GM18526 (cell line): Measurements from ENCODE around the gene RABL6.

Experiments used
- POLR2A ChIP-seq: IDR thresholded peaks from 3 replicates; pipeline ENCODE4 v1.6.1; 2011; ENCODE audit not compliant: insufficient read length; ENCODE audit errors: extremely low read depth

The RABL6 gene

DNA sequence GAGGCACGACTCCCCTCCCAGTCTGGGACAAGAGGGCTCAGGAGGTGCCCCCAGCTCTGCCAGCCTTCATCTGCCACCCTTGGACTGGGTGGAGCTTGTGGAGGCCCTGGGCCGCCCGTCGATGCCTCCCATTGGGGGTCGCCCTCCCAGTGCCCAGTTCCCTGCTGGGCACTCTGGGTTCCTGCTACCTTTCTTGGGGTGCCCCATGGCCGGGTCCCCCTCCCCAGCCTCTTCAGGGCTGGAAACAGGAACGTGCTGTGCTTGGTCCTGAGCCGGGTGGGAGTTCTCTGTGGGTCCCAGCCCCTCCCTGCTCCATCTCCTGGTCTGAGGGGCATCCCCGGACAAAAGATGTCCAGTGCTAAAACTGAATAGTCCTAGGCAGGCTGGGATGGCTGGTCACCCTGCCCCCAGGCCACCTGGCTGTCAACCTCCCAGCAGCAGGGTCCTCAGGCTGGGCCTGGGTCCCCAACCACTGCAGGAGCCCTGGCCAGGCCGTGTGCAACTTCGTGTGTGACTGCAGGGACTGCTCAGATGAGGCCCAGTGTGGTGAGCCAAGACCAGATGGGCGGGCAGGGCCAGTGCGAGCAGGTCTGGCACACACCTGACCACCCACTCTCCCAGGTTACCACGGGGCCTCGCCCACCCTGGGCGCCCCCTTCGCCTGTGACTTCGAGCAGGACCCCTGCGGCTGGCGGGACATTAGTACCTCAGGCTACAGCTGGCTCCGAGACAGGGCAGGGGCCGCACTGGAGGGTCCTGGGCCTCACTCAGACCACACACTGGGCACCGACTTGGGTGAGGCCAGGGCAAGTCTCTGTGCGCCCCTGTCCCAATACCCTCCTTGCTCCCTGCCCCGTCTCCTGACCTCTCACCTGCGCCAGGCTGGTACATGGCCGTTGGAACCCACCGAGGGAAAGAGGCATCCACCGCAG is 45.2 kb downstream of the RABL6 start:
- no peak for TF ChIP-seq POLR2A

DNA sequence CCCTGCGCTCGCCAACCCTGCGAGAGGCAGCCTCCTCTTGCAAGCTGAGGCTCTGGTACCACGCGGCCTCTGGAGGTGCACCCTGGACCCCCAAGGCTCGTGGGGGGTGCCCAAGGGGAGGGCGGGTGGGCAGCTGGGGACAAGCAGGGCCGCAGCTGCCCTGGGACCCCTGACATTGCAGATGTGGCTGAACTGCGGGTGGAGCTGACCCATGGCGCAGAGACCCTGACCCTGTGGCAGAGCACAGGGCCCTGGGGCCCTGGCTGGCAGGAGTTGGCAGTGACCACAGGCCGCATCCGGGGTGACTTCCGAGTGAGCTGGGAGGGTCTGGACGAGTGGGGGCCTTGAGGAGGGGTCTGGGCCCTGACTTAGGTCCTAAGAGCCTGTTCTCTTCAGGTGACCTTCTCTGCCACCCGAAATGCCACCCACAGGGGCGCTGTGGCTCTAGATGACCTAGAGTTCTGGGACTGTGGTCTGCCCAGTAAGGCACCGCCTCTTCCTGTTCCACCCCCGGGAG is 45.9 kb downstream of the RABL6 start:
- no peak for TF ChIP-seq POLR2A

DNA sequence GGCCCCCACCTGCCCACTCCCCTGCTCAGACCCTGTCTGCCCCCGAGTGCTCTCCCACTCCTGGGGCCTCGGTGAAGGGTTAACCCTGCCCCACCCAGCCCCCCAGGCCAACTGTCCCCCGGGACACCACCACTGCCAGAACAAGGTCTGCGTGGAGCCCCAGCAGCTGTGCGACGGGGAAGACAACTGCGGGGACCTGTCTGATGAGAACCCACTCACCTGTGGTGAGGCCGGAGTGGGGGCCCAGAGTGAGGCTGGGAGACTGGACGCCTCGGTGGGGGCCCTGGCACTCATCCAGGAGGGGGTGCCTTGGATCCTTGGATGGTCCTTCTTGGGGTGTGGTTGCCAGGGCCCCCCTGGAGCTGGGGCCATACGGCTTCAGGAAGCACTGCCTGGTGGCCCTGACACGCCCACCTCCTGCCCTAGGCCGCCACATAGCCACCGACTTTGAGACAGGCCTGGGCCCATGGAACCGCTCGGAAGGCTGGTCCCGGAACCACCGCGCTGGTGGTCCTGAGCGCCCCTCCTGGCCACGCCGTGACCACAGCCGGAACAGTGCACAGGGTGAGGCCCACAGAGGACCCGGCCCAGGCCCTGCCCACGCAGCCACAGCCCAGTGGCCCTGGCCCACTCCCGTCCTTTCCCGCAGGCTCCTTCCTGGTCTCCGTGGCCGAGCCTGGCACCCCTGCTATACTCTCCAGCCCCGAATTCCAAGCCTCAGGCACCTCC is 46.5 kb downstream of the RABL6 start:
- TF ChIP-seq POLR2A = no peak

DNA sequence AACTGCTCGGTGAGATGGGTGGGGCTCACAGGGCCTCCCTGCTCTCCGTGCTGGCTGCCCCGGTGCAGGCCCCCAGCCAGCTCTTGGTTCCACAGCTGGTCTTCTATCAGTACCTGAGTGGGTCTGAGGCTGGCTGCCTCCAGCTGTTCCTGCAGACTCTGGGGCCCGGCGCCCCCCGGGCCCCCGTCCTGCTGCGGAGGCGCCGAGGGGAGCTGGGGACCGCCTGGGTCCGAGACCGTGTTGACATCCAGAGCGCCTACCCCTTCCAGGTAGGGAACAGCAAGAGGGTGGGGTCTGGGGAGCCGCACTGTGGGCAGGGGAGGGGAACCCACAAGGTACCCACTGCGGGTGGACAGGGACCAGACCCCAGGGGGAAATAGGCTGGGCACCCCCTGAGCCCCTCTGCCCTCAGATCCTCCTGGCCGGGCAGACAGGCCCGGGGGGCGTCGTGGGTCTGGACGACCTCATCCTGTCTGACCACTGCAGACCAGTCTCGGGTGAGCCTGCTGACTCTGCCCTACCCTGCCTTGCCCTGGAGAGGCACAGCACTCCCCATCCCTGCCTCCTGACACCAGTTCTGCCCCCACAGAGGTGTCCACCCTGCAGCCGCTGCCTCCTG is 47.2 kb downstream of the RABL6 start:
- no peak for TF ChIP-seq POLR2A

DNA sequence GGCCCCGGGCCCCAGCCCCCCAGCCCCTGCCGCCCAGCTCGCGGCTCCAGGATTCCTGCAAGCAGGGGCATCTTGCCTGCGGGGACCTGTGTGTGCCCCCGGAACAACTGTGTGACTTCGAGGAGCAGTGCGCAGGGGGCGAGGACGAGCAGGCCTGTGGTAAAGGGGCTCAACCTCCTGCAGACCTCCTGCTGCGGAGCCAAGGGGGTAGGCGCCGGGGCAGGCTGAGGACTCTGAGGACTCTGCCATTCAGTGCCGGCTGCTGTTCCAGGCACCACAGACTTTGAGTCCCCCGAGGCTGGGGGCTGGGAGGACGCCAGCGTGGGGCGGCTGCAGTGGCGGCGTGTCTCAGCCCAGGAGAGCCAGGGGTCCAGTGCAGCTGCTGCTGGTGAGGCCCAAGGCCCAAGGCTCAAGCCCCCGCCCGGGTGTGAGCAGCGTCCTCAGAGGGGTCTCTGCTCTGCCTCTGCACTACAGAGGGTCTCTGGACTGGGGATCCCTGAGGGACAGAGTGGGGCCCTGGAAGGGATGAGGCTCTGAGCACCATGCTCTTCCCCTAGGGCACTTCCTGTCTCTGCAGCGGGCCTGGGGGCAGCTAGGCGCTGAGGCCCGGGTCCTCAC is 47.8 kb downstream of the RABL6 start:
- no peak for TF ChIP-seq POLR2A

DNA sequence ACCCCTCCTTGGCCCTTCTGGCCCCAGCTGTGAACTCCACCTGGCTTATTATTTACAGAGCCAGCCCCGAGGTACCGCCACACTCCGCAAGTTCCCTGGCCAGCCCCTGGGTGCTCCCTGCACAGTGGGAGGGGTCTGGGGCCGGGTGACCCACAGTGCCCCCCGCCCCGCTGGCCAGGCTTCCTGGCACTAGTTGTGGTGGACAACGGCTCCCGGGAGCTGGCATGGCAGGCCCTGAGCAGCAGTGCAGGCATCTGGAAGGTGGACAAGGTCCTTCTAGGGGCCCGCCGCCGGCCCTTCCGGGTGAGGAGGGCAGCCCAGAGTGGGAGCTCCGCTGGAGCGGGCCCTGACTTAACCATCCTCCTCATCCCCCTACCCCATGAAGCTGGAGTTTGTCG is 48.3 kb downstream of the RABL6 start:
- TF ChIP-seq POLR2A = no peak

DNA sequence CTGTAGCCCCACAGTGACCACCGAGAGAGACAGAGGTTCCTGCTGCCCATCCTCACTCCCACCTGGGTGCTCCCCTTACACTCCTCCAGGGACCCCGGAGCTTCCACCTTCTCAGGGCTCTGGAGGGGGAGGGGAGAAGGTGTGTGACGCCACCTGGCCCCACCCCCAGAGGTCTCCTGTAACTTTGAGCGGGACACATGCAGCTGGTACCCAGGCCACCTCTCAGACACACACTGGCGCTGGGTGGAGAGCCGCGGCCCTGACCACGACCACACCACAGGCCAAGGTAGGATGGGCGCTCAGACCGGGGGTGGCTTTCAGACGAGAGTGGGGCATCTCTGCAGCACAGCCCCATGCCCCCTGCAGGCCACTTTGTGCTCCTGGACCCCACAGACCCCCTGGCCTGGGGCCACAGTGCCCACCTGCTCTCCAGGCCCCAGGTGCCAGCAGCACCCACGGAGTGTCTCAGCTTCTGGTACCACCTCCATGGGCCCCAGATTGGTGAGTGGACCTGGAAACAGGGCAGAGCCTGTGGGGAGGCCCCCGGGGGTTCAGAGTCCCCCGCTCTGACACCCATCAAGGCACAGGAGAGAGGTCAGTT is 48.9 kb downstream of the RABL6 start:
- TF ChIP-seq POLR2A = no peak

DNA sequence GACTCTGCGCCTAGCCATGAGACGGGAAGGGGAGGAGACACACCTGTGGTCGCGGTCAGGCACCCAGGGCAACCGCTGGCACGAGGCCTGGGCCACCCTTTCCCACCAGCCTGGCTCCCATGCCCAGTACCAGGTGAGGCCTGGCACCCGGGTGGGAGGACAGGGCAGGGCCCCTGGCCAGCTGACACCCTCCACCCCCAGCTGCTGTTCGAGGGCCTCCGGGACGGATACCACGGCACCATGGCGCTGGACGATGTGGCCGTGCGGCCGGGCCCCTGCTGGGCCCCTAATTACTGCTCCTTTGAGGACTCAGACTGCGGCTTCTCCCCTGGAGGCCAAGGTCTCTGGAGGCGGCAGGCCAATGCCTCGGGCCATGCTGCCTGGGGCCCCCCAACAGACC is 49.4 kb downstream of the RABL6 start:
- TF ChIP-seq POLR2A = no peak

DNA sequence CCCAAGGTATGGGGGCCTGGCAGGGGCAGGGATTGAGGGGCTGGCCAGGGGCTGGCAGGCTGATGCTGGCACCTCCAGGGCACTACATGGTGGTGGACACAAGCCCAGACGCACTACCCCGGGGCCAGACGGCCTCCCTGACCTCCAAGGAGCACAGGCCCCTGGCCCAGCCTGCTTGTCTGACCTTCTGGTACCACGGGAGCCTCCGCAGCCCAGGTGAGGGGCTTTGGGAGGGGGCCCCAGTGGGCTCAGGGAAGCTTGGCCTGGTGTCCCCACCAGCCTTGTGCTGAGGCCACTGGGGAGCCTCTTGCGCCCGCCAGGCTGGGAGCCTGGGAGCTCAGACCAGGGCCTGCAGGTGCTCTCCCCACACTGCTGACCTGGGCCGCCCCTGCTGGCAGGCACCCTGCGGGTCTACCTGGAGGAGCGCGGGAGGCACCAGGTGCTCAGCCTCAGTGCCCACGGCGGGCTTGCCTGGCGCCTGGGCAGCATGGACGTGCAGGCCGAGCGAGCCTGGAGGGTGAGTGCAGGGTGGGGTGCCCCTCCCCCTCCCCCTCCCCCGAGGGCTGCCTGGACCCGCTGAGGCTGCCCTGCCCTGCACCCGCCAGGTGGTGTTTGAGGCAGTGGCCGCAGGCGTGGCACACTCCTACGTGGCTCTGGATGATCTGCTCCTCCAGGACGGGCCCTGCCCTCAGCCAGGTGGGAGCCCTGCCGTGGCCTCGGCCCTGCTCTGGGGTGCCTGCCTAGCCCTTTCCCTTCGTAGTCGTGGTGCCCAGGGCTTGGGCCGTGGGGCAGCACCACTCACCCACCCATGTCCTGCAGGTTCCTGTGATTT is 50.0 kb downstream of the RABL6 start:
- TF ChIP-seq POLR2A = no peak

DNA sequence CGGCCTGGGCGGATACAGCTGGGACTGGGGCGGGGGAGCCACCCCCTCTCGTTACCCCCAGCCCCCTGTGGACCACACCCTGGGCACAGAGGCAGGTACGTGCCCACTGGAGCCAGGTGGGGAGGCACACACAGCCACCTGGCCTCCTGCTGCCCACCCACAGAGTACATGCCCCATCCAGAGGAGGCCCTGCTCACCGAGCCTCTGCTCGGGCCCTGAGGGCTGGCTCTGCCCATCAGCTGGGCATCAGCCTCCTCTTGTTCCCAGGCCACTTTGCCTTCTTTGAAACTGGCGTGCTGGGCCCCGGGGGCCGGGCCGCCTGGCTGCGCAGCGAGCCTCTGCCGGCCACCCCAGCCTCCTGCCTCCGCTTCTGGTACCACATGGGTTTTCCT is 50.7 kb downstream of the RABL6 start:
- TF ChIP-seq POLR2A = no peak

DNA sequence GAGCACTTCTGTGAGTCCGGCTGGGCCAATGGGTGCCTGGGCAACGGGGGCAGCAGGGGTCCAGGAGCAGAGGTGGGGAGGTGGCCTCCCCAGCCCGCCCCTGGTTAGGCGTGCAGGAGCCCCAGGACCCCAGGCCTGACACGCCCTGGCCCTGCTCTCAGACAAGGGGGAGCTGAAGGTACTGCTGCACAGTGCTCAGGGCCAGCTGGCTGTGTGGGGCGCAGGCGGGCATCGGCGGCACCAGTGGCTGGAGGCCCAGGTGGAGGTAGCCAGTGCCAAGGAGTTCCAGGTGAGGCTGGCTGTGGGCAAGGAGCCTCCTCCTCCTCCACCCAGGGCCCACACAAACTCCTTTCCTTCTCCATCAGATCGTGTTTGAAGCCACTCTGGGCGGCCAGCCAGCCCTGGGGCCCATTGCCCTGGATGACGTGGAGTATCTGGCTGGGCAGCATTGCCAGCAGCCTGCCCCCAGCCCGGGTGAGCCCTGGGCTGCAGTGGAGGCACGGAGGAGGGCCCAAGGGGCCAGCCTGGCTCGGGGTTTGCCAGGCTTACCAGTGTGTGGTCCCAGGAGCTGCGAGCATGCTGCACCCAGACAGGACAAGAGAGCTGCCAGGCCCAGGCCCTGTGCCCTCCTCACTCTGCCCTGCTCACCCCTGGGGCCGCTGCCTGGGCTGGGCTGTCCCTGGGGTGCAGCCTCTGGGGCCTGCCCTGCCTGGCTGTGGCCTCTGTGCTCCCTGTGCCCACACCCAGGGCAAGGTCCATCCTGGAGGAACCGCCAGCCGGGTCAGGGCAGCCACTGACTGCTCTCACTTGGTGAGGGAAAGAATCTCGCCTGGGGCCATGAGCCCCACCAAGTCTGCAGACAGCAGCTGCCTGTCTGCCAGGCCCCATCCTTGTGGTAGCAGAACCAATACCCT is 51.4 kb downstream of the RABL6 start:
- TF ChIP-seq POLR2A = no peak

DNA sequence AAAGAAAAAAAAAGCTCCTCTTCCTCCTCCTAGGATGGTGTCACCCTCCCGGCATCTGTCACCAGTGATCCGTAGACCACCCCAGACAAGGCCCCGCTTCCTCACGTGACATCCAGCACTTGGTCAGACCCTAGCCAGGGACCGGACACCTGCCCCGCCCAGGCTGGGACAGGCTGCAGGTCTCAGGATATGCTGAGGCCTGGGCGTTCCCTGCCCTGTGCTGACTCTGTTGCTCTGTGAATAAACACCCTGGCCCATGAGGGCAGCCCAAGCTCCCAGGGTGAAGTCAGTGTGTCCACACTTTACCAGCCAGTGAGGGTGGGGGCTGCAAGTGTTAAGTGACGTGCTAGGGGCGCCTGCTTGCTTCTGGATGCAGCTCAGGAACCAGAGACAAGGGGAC is 52.8 kb downstream of the RABL6 start:
- no peak for TF ChIP-seq POLR2A
